Activated CD8-positive, alpha-beta memory T cell treated with anti-CD3 and anti-CD28 coated beads, Interleukin-2, amount 10 ng/mL, durations not matched to agents 7 days and 5 days (primary cell): Measurements from ENCODE around the gene KRAS. TPM values are rescaled to one million over a fixed set of nuclear protein-coding genes. Genes with fewer than 3 reads are reported as not detected.
"Not testable (repeated sequence)": the region's sequence is repeated elsewhere in the genome, so short reads cannot be mapped to it uniquely, and the experiment has no call there.

ENCODE experiments used
- ATAC-seq: fragments of 150-1000 bp; cut with Tn5 transposase; one replicate; pipeline ENCODE4 v1.10.0; 2021; ENCODE audit warnings: moderate library complexity
- CTCF ChIA-PET: fragments of 350-600 bp; sonication (Branson Sonifier 250); formaldehyde crosslinking; loops from one replicate; lab custom pipeline; 2021; ENCODE audit warnings: antibody characterized with exemption; lab: Charles Lee
- DNase-seq: peaks from one replicate; pipeline ENCODE4 v3.0.0-alpha.2; 2020
- H3K27ac Mint-ChIP-seq: one replicate; pipeline ENCODE4 v1.8.0; 2021; ENCODE audit warnings: mild to moderate bottlenecking, mixed read lengths
- H3K27me3 Mint-ChIP-seq: one replicate; pipeline ENCODE4 v1.8.0; 2021; ENCODE audit warnings: mixed read lengths
- H3K36me3 Mint-ChIP-seq: one replicate; pipeline ENCODE4 v1.8.0; 2021; ENCODE audit warnings: mild to moderate bottlenecking, mixed read lengths
- H3K4me1 Mint-ChIP-seq: one replicate; pipeline ENCODE4 v1.8.0; 2021; ENCODE audit warnings: mixed read lengths
- H3K4me3 Mint-ChIP-seq: one replicate; pipeline ENCODE4 v1.8.0; 2021; ENCODE audit warnings: mild to moderate bottlenecking, moderate library complexity, mixed read lengths
- H3K9me3 Mint-ChIP-seq: one replicate; pipeline ENCODE4 v1.8.0; 2022; ENCODE audit warnings: low read depth, mixed read lengths
- total RNA-seq, 2 experiments: library from RNA; stranded (reverse); gene quantifications; one replicate each; pipeline ENCODE4 v1.2.3, GENCODE V29; 2021

Gene KRAS
- 10 to 100 TPM; 33.7 to 41.6 TPM for total RNA-seq

DNA sequence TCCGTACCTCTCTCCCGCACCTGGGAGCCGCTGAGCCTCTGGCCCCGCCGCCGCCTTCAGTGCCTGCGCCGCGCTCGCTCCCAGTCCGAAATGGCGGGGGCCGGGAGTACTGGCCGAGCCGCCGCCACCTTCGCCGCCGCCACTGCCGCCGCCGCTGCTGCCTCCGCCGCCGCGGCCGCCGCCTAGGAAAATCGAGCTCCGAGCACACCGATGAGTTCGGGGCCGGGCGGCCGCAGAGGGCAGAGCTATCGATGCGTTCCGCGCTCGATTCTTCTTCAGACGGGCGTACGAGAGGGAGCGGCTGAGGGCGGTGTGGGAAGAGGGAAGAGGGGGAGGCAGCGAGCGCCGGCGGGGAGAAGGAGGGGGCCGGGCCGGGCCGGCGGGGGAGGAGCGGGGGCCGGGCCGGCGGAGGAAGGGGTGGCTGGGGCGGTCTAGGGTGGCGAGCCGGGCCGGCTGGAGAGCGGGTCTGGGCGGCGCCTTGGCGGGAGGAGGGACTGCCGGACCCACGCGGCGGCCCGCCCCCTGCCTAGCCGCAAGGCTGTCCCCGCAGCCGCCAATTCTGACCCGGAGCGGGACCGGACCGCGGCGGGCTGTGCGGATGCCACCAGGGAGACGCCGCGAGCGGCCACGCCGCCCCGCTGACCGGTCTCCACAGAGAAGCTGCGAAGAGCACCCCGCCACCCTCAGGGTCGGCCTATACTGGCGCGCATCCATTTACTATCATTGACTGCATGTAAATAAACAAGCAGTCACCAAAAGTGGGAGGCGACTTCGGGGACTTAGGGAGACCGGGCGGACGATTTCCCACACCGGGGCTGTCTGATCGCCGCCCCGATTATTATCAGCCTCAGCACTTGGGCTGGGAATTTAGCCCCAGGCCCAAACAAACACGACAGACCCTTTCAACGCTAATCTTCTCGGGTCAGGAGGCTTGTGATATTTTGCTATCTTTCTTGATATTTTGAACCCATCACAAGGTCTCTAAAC is at the start of gene KRAS:
TSS of gene KRAS (minus strand) at position 186 of the 987 bp plus-strand sequence.
- CTCF ChIA-PET: interaction anchor here (0.7 to 2.3 kb wide), 6 partner anchors 9 to 134 kb away, joined by 3 to 25 read pairs (median 4); no protein-coding TSS in a partner anchor
- H3K9me3 Mint-ChIP-seq: no peaks in the 10 kb centered on the region
- H3K27me3 Mint-ChIP-seq: peaks cover 9% of the 10 kb centered on the region
- peak within 1 kb of the TSS; percentile 85 for H3K4me3 Mint-ChIP-seq
- peak; percentile 89 for ATAC-seq
- DNase-seq: peak; percentile 95
- peaks cover 32% of the 10 kb centered on the region for H3K4me1 Mint-ChIP-seq
- H3K36me3 Mint-ChIP-seq: peaks cover 14% of the 10 kb centered on the region
- H3K27ac Mint-ChIP-seq: peak within 1 kb of the TSS; percentile 89

DNA sequence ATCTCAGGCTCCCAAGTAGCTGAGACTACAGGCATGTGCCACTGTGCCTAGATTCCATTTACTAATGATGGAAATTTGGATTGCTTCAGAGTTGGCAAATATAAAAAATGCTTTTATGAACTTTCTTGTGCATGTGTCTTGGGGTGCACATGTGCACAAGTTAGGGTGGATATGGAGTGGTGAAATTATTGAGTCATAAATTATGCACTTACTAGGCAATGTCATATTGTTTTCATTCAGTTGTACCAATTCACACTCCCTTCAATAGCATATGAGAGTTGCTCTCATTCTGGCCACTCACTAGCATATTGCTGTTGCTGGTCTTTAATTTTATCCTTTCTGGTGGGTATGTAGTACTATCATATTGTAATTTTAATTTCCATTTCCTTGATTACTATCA is 45.7 kb upstream of the KRAS start:
- no peak for DNase-seq
- H3K4me1 Mint-ChIP-seq: peaks cover 11% of the 10 kb centered on the region
- no peak overlapping the region for H3K4me3 Mint-ChIP-seq
- ATAC-seq: no peak
- no peak overlapping the region for H3K27ac Mint-ChIP-seq
- H3K27me3 Mint-ChIP-seq: no peaks in the 10 kb centered on the region
- peaks cover 4% of the 10 kb centered on the region for H3K36me3 Mint-ChIP-seq
- CTCF ChIA-PET: no interaction called here
- H3K9me3 Mint-ChIP-seq: peaks cover 3% of the 10 kb centered on the region

DNA sequence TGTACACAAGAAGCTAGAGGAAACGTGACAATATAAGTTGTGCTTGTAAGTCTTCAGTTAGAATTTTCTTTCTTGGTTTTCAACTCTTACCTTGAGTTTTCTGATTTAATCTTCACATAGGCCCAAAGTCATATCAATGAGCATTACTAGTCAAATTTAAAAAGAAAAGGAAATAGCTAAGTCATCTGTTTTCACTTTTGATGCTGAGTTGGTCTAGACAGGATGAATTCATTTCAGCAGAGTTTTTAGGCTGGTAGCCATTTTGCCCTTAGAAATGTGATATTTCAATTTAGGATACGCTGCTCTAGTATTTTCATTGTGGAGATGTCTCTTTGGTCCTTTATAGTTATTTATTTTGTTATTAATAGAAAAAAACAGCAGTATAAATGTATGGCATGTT is 44.6 kb upstream of the KRAS start:
- Mint-ChIP-seq H3K27me3 (no peaks in the 10 kb centered on the region), H3K4me1 (peaks cover 11% of the 10 kb centered on the region), H3K27ac (no peak overlapping the region), H3K4me3 (no peak overlapping the region), H3K36me3 (peaks cover 4% of the 10 kb centered on the region), H3K9me3 (peaks cover 3% of the 10 kb centered on the region)
- CTCF ChIA-PET: no interaction called here
- DNase-seq (no peak), ATAC-seq (no peak)

GRCh38 chr12:25293653-25294052 is 42.9 kb upstream of the KRAS start:
- ATAC-seq (no peak), DNase-seq (no peak)
- no peak overlapping the region for H3K27ac Mint-ChIP-seq
- CTCF ChIA-PET: interaction anchor here (1.1 kb wide), 1 partner anchor 13 kb away, joined by 3 read pairs; no protein-coding TSS in a partner anchor
- H3K9me3 Mint-ChIP-seq: peaks cover 8% of the 10 kb centered on the region
- H3K27me3 Mint-ChIP-seq: no peaks in the 10 kb centered on the region
- H3K36me3 Mint-ChIP-seq: peaks cover 6% of the 10 kb centered on the region
- H3K4me3 Mint-ChIP-seq: no peak overlapping the region
- peaks cover 11% of the 10 kb centered on the region for H3K4me1 Mint-ChIP-seq

- H3K9me3 Mint-ChIP-seq, DNase-seq, CTCF ChIA-PET, H3K36me3 Mint-ChIP-seq, H3K4me3 Mint-ChIP-seq, H3K27ac Mint-ChIP-seq, ATAC-seq, H3K27me3 Mint-ChIP-seq: not testable (repeated sequence)
- peaks cover 11% of the 10 kb centered on the region for H3K4me1 Mint-ChIP-seq
Observed at GRCh38 chr12:25292810-25293221, 42.1 kb upstream of the KRAS start.

- H3K9me3 Mint-ChIP-seq: peaks cover 8% of the 10 kb centered on the region
- CTCF ChIA-PET: no interaction called here
- H3K27me3 Mint-ChIP-seq: peaks cover 4% of the 10 kb centered on the region
- H3K27ac Mint-ChIP-seq: no peak overlapping the region
- peaks cover 5% of the 10 kb centered on the region for H3K4me1 Mint-ChIP-seq
- ATAC-seq (no peak), DNase-seq (no peak)
- H3K36me3 Mint-ChIP-seq: peaks cover 5% of the 10 kb centered on the region
- no peak overlapping the region for H3K4me3 Mint-ChIP-seq
Observed at GRCh38 chr12:25287610-25288009, 36.9 kb upstream of the KRAS start.

- CTCF ChIA-PET: no interaction called here
- Mint-ChIP-seq H3K27me3 (peaks cover 4% of the 10 kb centered on the region), H3K36me3 (peaks cover 3% of the 10 kb centered on the region), H3K4me1 (peaks cover 1% of the 10 kb centered on the region), H3K4me3 (no peak overlapping the region), H3K9me3 (peaks cover 5% of the 10 kb centered on the region), H3K27ac (no peak overlapping the region)
- DNase-seq: no peak
- no peak for ATAC-seq
Observed at GRCh38 chr12:25286837-25287236, 36.1 kb upstream of the KRAS start.

- DNase-seq (no peak), ATAC-seq (no peak)
- Mint-ChIP-seq H3K4me3 (no peak overlapping the region), H3K27ac (no peak overlapping the region), H3K36me3 (no peaks in the 10 kb centered on the region), H3K4me1 (peaks cover 13% of the 10 kb centered on the region), H3K27me3 (peaks cover 4% of the 10 kb centered on the region), H3K9me3 (no peaks in the 10 kb centered on the region)
- CTCF ChIA-PET: interaction anchor here (0.9 kb wide), 1 partner anchor 34 kb away, joined by 3 read pairs; no protein-coding TSS in a partner anchor
Observed at GRCh38 chr12:25284024-25284423, 33.3 kb upstream of the KRAS start.

GRCh38 chr12:25283006-25283405 is 32.3 kb upstream of the KRAS start:
- DNase-seq (no peak), ATAC-seq (no peak)
- Mint-ChIP-seq H3K36me3 (no peaks in the 10 kb centered on the region), H3K27ac (no peak overlapping the region), H3K27me3 (peaks cover 4% of the 10 kb centered on the region), H3K4me3 (no peak overlapping the region), H3K9me3 (no peaks in the 10 kb centered on the region), H3K4me1 (peaks cover 13% of the 10 kb centered on the region)
- CTCF ChIA-PET: interaction anchor here (0.9 kb wide), 1 partner anchor 35 kb away, joined by 3 read pairs; no protein-coding TSS in a partner anchor

GRCh38 chr12:25280082-25280481 is 29.4 kb upstream of the KRAS start:
- H3K27me3 Mint-ChIP-seq: no peaks in the 10 kb centered on the region
- peaks cover 2% of the 10 kb centered on the region for H3K36me3 Mint-ChIP-seq
- peak overlapping the region; percentile 35 for H3K27ac Mint-ChIP-seq
- peak; percentile 39 for ATAC-seq
- no peaks in the 10 kb centered on the region for H3K9me3 Mint-ChIP-seq
- peaks cover 17% of the 10 kb centered on the region for H3K4me1 Mint-ChIP-seq
- CTCF ChIA-PET: interaction anchor here (1.5 kb wide), 1 partner anchor 14 kb away, joined by 3 read pairs; no protein-coding TSS in a partner anchor
- DNase-seq: no peak
- no peak overlapping the region for H3K4me3 Mint-ChIP-seq

DNA sequence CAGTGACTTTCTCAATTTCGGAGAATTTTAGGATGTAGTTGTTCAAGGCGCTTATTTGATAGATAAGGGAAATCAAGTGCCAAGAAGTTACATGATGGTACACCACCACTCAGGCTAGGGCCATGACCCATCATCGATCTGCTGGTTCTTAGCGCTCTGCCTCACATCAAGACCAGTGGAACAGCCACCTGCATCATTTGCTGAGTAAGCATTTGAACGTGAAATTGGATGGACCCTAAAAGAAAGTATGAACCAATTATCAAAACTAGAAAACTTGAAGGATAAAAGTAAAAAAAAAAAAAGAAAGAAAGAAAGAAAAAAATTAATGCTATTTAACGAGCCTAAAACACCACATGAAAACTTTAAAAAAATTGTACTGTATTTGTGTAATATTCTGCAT is 27.5 kb upstream of the KRAS start:
- Mint-ChIP-seq H3K36me3 (peaks cover 2% of the 10 kb centered on the region), H3K4me3 (no peak overlapping the region), H3K4me1 (peaks cover 17% of the 10 kb centered on the region), H3K27me3 (no peaks in the 10 kb centered on the region), H3K27ac (no peak overlapping the region), H3K9me3 (no peaks in the 10 kb centered on the region)
- CTCF ChIA-PET: no interaction called here
- ATAC-seq (no peak), DNase-seq (no peak)

- CTCF ChIA-PET: interaction anchor here (0.7 kb wide), 1 partner anchor 62 kb away, joined by 3 read pairs; no protein-coding TSS in a partner anchor
- H3K27me3 Mint-ChIP-seq: no peaks in the 10 kb centered on the region
- DNase-seq: peak; percentile 55
- H3K9me3 Mint-ChIP-seq: no peaks in the 10 kb centered on the region
- no peak overlapping the region for H3K27ac Mint-ChIP-seq
- H3K4me1 Mint-ChIP-seq: peaks cover 19% of the 10 kb centered on the region
- peaks cover 2% of the 10 kb centered on the region for H3K36me3 Mint-ChIP-seq
- ATAC-seq: peak; percentile 49
- no peak overlapping the region for H3K4me3 Mint-ChIP-seq
Observed at GRCh38 chr12:25276199-25276937, 25.6 kb upstream of the KRAS start.

- CTCF ChIA-PET: interaction anchor here (1.5 kb wide), 1 partner anchor 30 kb away, joined by 4 read pairs; no protein-coding TSS in a partner anchor
- ATAC-seq: no peak
- Mint-ChIP-seq H3K27ac (no peak overlapping the region), H3K4me3 (no peak overlapping the region), H3K9me3 (no peaks in the 10 kb centered on the region), H3K4me1 (peaks cover 20% of the 10 kb centered on the region), H3K36me3 (peaks cover 2% of the 10 kb centered on the region), H3K27me3 (no peaks in the 10 kb centered on the region)
- no peak for DNase-seq
Observed at GRCh38 chr12:25271486-25272098, 20.9 kb upstream of the KRAS start.
